Kidney (tissue), 14 donors: Measurements from ENCODE around the gene KIAA1755. TPM values are rescaled to one million over a fixed set of nuclear protein-coding genes. Genes with fewer than 3 reads are reported as not detected.

Experiments used
- DNase-seq, 5 donors: peaks; one replicate each; pipeline ENCODE4 v3.0.0-alpha.2; 2013 to 2020
- FAIRE-seq: peaks from 2 replicates; lab custom pipeline; 2012; peaks lifted over from hg19 to GRCh38; lab: Jason Lieb, UNC
- H3K27ac ChIP-seq, 2 donors: one replicate each; pipeline ENCODE4 v1.7.0; 2013; ENCODE audit warnings: low read depth in 2 of 2, low read length in 2 of 2, inconsistent platforms in 1 of 2
- H3K27me3 ChIP-seq: one replicate; pipeline ENCODE4 v1.7.1; 2013; ENCODE audit warnings: low read length, inconsistent platforms; ENCODE audit not compliant: control insufficient read depth, insufficient read depth
- H3K36me3 ChIP-seq, 3 donors: one replicate each; pipeline versions ENCODE4 v1.7.0 to v1.7.1; 2013; ENCODE audit warnings: low read length in 3 of 3, control low read depth in 1 of 3, inconsistent platforms in 1 of 3; ENCODE audit not compliant: insufficient read depth in 3 of 3, control insufficient read depth in 2 of 3
- H3K4me1 ChIP-seq, 3 donors: one replicate each; pipeline versions ENCODE4 v1.7.0 to v1.7.1; 2013; ENCODE audit warnings: low read length in 3 of 3, inconsistent platforms in 1 of 3, low read depth in 1 of 3; ENCODE audit not compliant: control insufficient read depth in 2 of 3, insufficient read depth in 2 of 3
- H3K4me3 ChIP-seq, 3 donors: one replicate each; pipeline versions ENCODE4 v1.7.0 to v1.8.1; 2013; ENCODE audit warnings: low read length in 3 of 3, control low read depth in 1 of 3, inconsistent platforms in 1 of 3
- H3K9ac ChIP-seq, 3 donors: one replicate each; pipeline versions ENCODE4 v1.7.0 to v1.7.1; 2013; ENCODE audit warnings: low read length in 3 of 3, control low read depth in 1 of 3, inconsistent platforms in 1 of 3
- H3K9me3 ChIP-seq, 3 donors: one replicate each; pipeline versions ENCODE4 v1.7.0 to v1.7.1; 2013; ENCODE audit warnings: low read length in 3 of 3, control low read depth in 1 of 3, inconsistent platforms in 1 of 3; ENCODE audit not compliant: control insufficient read depth in 2 of 3, insufficient read depth in 1 of 3
- CTCF ChIP-seq: IDR thresholded peaks from 3 replicates; pipeline ENCODE4 v1.5.1; 2012; ENCODE audit warnings: mild to moderate bottlenecking, moderate library complexity, borderline replicate concordance; ENCODE audit not compliant: insufficient read depth; ENCODE audit errors: extremely low read depth
- intact Hi-C: fragments of 100-400 bp; cut with DNase I; formaldehyde crosslinking; loops from one replicate; pipeline ENCODE4 v1.11.1; 2022
- polyA plus RNA-seq: library from polyadenylated mRNA; stranded (reverse); fragments of 350-450 nt; fragmentation: Illumina TruSeq; extraction: RNeasy Lipid Tissue Mini Kit (QIAGEN cat#74804); gene quantifications from one replicate; pipeline ENCODE4 v1.2.3, GENCODE V29; 2014; ENCODE audit warnings: low read depth, low replicate concordance; ENCODE audit not compliant: insufficient read depth
- total RNA-seq: library from RNA; stranded (reverse); fragmentation: NEBNext Ultra II Directional; extraction: Animal tissue kit (Norgen Biotek cat#: 25700); gene quantifications from one replicate; pipeline ENCODE4 v1.2.1, GENCODE V29; 2021
- donor health status: control.
- donor health status: control.
- donor health status: control.
- donor health status: control.
- donor health status: control.
- donor health status: DM: yes; HTN: yes; CAD: no.
- donor health status: Normal renal cell carcinoma (clear cell type).

Gene KIAA1755
- total and polyA plus RNA-seq, 2 donors from 2014 or later, result 1.5 to 5.1 TPM

GRCh38 chr20:38196076-38196475, 64.5 kb downstream of the KIAA1755 start:
- no peaks in the 10 kb centered on the region for H3K4me1 ChIP-seq
- no peak for DNase-seq

GRCh38 chr20:38195521-38195920, 65.0 kb downstream of the KIAA1755 start:
- Histone ChIP-seq H3K9me3 (no peaks in the 10 kb centered on the region), H3K4me3 (no peak overlapping the region), H3K27me3 (no peaks in the 10 kb centered on the region), H3K9ac (no peak overlapping the region), H3K4me1 (no peaks in the 10 kb centered on the region), H3K27ac (no peak overlapping the region), H3K36me3 (no peaks in the 10 kb centered on the region)
- TF ChIP-seq CTCF, result no peak
- intact Hi-C loops, result no loop called here
- DNase-seq, result no peak
- FAIRE-seq, result no peak

More at GRCh38 chr20:38196076-38196475, 64.5 kb downstream of the KIAA1755 start:
- TF ChIP-seq CTCF, result no peak
- Histone ChIP-seq H3K4me3 (no peak overlapping the region), H3K9ac (no peak overlapping the region), H3K36me3 (no peaks in the 10 kb centered on the region), H3K9me3 (no peaks in the 10 kb centered on the region), H3K27ac (no peak overlapping the region), H3K27me3 (no peaks in the 10 kb centered on the region)
- FAIRE-seq, result no peak
- intact Hi-C loops, result no loop called here

- Histone ChIP-seq H3K9me3 (no peaks in the 10 kb centered on the region), H3K27ac (no peak overlapping the region), H3K4me3 (no peak overlapping the region), H3K36me3 (no peaks in the 10 kb centered on the region), H3K9ac (no peak overlapping the region), H3K27me3 (no peaks in the 10 kb centered on the region), H3K4me1 (no peaks in the 10 kb centered on the region)
- intact Hi-C loops, result no loop called here
- FAIRE-seq (no peak), DNase-seq (peak in 1 of 5 donors; percentile 23)
- no peak for TF ChIP-seq CTCF
Observed at GRCh38 chr20:38194971-38195504, 65.5 kb downstream of the KIAA1755 start.
